PFSK-1 (cell line): Measurements from ENCODE around the gene CARNS1.

Experiments used
- POLR2AphosphoS5 ChIP-seq: IDR thresholded peaks from 2 replicates; pipeline ENCODE4 v1.6.1; 2012; ENCODE audit warnings: low read depth, mild to moderate bottlenecking, control low read depth, low read length, moderate library complexity
- SIN3A ChIP-seq: IDR thresholded peaks from 2 replicates; pipeline ENCODE4 v1.6.1; 2012; ENCODE audit warnings: mild to moderate bottlenecking, low read length, moderate library complexity, borderline replicate concordance; ENCODE audit not compliant: insufficient read depth
- TAF1 ChIP-seq: IDR thresholded peaks from 2 replicates; pipeline ENCODE4 v1.6.1; 2012; ENCODE audit warnings: low read length, control low read depth, borderline replicate concordance; ENCODE audit not compliant: insufficient read depth
- TF ChIP-seq, protein P1 (sequence below), 2 experiments: IDR thresholded peaks; 2 replicates each; pipeline versions ENCODE4 v1.6.1 to v1.8.0; 2011 to 2012; ENCODE audit warnings: low read depth in 2 of 2, low read length in 2 of 2, control low read depth in 1 of 2, inconsistent platforms in 1 of 2, mild to moderate bottlenecking in 1 of 2, moderate library complexity in 1 of 2; ENCODE audit not compliant: insufficient read depth in 1 of 2

DNA sequence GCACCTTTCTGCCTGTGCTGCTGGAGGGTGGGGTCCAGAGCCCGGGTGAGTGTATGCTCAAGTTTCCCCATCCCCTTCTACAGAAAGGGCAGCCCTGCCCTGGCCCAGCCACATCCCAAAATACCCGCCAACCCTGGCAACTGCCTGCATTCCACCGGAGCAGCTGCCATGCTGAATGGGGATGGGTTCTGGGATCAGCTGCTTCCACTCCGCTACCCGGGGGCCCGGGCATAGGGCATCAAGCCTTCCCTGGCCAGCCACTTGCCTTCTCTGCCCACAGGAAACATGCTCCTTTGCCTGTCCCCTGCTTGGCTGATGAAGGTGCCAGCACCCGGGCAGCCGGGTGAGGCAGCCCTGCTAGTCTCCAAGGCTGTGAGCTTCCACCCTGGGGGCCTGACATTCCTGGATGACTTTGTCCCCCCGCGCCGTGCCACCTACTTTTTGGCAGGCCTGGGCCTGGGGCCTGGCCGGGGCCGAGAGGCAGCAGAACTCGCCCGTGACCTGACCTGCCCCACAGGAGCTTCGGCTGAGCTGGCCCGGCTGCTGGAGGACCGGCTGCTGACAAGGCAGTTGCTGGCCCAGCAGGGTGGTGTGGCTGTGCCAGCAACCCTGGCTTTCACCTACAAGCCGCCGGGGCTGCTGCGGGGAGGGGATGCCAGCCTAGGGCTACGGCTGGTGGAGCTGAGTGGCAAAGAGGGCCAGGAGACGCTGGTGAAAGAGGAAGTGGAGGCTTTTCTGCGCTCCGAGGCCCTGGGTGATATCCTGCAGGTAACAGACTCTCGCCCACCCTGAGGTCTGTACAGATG is 3.2 kb downstream of the CARNS1 start:
- TF ChIP-seq POLR2AphosphoS5 (no peak), TAF1 (no peak), SIN3A (no peak)
- TF ChIP-seq, protein P1, sequence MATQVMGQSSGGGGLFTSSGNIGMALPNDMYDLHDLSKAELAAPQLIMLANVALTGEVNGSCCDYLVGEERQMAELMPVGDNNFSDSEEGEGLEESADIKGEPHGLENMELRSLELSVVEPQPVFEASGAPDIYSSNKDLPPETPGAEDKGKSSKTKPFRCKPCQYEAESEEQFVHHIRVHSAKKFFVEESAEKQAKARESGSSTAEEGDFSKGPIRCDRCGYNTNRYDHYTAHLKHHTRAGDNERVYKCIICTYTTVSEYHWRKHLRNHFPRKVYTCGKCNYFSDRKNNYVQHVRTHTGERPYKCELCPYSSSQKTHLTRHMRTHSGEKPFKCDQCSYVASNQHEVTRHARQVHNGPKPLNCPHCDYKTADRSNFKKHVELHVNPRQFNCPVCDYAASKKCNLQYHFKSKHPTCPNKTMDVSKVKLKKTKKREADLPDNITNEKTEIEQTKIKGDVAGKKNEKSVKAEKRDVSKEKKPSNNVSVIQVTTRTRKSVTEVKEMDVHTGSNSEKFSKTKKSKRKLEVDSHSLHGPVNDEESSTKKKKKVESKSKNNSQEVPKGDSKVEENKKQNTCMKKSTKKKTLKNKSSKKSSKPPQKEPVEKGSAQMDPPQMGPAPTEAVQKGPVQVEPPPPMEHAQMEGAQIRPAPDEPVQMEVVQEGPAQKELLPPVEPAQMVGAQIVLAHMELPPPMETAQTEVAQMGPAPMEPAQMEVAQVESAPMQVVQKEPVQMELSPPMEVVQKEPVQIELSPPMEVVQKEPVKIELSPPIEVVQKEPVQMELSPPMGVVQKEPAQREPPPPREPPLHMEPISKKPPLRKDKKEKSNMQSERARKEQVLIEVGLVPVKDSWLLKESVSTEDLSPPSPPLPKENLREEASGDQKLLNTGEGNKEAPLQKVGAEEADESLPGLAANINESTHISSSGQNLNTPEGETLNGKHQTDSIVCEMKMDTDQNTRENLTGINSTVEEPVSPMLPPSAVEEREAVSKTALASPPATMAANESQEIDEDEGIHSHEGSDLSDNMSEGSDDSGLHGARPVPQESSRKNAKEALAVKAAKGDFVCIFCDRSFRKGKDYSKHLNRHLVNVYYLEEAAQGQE (IDR thresholded peaks at IDR 0.05; ENCODE audit: insufficient read depth in 1 of 2, low read depth in 2 of 2, low read length in 2 of 2): no peak
